Stimulated activated CD4-positive, alpha-beta T cell treated with anti-CD3 and anti-CD28 coated beads, Interleukin-4, amount 100 ng/mL, for 4 hours (primary cell): Measurements from ENCODE around the gene FBLIM1.
"Not testable (repeated sequence)": the region's sequence is repeated elsewhere in the genome, so short reads cannot be mapped to it uniquely, and the experiment has no call there.

Source experiments
- DNase-seq, 2 experiments: peaks; one replicate each; pipeline ENCODE4 v3.0.0-alpha.2; 2020

The FBLIM1 gene

GRCh38 chr1:15770313-15770962 is 11.8 kb downstream of the FBLIM1 start:
- DNase-seq: no peak

- DNase-seq: no peak
Observed at GRCh38 chr1:15771836-15772515, 13.4 kb downstream of the FBLIM1 start.

- no peak for DNase-seq
Observed at GRCh38 chr1:15775706-15776105, 17.1 kb downstream of the FBLIM1 start.

- no peak for DNase-seq
Observed at GRCh38 chr1:15777909-15778707, 19.5 kb downstream of the FBLIM1 start.

GRCh38 chr1:15785683-15786082 is 27.1 kb downstream of the FBLIM1 start:
- no peak for DNase-seq

GRCh38 chr1:15786581-15786980 is 28.0 kb downstream of the FBLIM1 start:
- DNase-seq: no peak

GRCh38 chr1:15788624-15789301 is 30.2 kb downstream of the FBLIM1 start:
- no peak for DNase-seq

- DNase-seq: no peak
Observed at GRCh38 chr1:15796086-15796462, 37.5 kb downstream of the FBLIM1 start.

- no peak for DNase-seq
Observed at GRCh38 chr1:15797614-15798390, 39.2 kb downstream of the FBLIM1 start.

- DNase-seq: peak in 1 of 2 experiments; percentile 18
Observed at GRCh38 chr1:15799004-15799867, 40.6 kb downstream of the FBLIM1 start.

GRCh38 chr1:15799928-15800835 is 41.6 kb downstream of the FBLIM1 start:
- DNase-seq: no peak

GRCh38 chr1:15802234-15802965 is 43.8 kb downstream of the FBLIM1 start:
- no peak for DNase-seq

GRCh38 chr1:15803380-15803779 is 44.8 kb downstream of the FBLIM1 start:
- DNase-seq: peak in 1 of 2 experiments; percentile 2

GRCh38 chr1:15804060-15804459 is 45.5 kb downstream of the FBLIM1 start:
- DNase-seq: no peak

- DNase-seq: no peak
Observed at GRCh38 chr1:15807121-15807520, 48.5 kb downstream of the FBLIM1 start.

GRCh38 chr1:15807549-15807948 is 49.0 kb downstream of the FBLIM1 start, which contains the start of gene UQCRHL:
TSS of gene UQCRHL (minus strand) at chr1:15807649. CDS start at chr1:15807649, 0 bp downstream.
- DNase-seq: not testable (repeated sequence)

- DNase-seq: no peak
Observed at GRCh38 chr1:15808955-15809354, 50.4 kb downstream of the FBLIM1 start.

- no peak for DNase-seq
Observed at GRCh38 chr1:15810073-15810472, 51.5 kb downstream of the FBLIM1 start.

GRCh38 chr1:15816674-15817073 is 58.1 kb downstream of the FBLIM1 start:
- DNase-seq: no peak
